ENCODE data around the gene CORO7. TPM values are rescaled to one million over a fixed set of nuclear protein-coding genes. Genes with fewer than 3 reads are reported as not detected.

Gene CORO7
- 122 and 370 TPM in 2 replicates for total RNA-seq
- 78.9 TPM for polyA plus RNA-seq (2012)

DNA sequence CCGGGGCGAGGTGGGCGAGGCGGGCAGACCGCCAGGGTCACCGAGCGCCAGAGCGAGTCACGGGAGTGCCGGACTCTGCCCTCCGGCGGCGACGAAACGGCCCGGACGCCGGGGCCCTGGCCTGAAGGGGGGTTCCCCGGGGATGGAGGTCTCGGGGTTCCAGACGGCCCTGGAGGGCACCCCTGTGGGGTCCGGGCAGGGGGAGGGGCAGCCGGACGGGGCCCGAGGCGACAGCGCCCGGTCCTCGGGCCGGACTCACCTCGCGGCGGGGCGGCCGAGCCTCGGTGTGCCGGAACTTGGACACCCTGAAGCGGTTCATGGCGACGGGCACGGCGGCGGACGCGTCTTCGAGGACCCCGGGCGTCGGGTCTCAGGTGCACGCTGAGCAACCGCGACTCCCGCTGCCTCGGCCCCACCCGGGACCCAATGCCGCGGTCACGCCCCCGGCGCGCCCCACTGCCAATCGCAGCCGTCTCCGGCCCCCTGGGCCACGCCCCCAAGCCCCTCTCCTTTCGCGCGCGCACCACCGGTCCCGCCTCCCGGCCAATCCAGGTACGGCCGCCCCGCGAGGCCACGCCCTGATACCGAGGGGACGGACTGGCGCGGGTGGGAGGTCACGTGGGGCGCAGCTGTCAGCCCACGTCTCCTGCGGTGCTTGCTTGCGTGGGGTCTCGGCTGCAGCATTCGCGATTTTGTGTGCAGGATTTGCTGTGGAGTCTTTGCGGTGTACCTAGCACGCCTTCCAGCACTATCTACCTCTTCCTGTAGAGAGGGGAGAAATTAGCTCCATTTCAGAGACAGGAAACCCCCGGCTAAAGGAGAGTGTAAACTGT is at the start of gene CORO7:
CORO7 (minus strand) TSS at position 397 of the 833 bp plus-strand sequence; CDS start at position 319, 78 bp downstream.
- DNase-seq (ENCODE audit: low read depth) = peak; percentile 96

GRCh38 chr16:4463522-4464163 is 47.2 kb upstream of the CORO7 start:
- DNase-seq (ENCODE audit: low read depth) = no peak

- peak; percentile 12 for DNase-seq (ENCODE audit: low read depth)
Measured at GRCh38 chr16:4461250-4462085, 45.1 kb upstream of the CORO7 start.

- DNase-seq (ENCODE audit: low read depth) = no peak
Measured at GRCh38 chr16:4460936-4461249, 44.5 kb upstream of the CORO7 start.

DNA sequence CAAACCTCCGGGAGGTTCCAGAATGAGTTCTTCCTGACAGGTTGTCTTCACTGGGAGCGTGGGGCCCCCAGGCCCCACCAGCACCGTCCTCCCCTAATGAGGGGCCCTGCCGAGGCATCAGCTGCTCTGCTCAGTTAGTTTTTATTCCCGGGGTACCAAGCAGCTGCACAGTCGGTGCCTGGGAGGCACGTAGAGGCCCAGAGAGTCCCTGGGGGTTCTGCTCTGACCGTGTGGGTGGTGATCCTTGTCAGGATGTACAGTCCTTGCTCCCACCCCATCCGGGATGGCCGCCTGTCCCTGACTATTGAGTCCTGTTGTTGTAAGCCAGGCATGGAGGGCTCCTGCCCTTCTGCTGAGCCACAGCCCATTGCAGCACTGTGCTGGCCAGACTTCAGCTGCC is 39.6 kb upstream of the CORO7 start:
- no peak for DNase-seq (ENCODE audit: low read depth)

DNA sequence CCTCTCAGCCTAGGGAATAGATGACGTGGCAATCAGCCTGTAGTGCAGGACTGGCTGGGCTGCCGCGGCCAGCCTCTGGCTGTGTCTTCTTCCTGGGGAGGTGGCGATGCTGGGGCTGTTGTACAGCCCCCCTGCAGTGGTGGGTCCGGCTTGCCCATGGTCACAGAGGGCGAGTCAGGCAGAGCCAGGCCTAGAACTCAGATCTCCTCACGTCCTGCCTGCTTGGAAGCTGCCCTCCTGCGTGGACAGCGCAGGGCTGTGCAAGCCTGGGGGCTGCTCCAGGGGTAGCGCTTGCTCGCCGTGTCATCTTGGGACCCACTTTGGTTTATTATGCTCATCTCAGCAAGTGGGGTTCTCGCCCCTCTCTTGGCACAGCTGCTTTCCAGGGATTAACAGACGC is 38.7 kb upstream of the CORO7 start:
- no peak for DNase-seq (ENCODE audit: low read depth)

DNA sequence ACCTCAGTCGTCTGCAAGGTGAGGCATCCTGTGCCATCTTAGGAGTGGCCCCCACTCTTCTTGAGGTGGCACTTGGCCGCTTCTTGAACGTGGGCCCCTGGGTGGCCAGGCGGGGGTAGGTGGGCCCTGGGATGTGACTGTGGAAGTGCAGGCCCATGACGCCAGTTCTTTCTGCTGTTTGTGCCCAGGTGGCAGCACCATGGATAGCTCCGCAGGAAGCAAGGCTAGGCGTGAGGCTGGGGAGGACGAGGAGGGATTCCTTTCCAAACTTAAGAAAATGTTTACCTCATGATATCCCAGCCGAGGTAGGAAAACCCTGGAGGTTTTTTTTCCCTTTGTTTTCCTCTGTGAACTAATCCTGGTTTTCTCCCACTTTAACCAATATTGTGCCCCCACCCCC is 38.2 kb upstream of the CORO7 start:
- DNase-seq (ENCODE audit: low read depth) = peak; percentile 43

DNA sequence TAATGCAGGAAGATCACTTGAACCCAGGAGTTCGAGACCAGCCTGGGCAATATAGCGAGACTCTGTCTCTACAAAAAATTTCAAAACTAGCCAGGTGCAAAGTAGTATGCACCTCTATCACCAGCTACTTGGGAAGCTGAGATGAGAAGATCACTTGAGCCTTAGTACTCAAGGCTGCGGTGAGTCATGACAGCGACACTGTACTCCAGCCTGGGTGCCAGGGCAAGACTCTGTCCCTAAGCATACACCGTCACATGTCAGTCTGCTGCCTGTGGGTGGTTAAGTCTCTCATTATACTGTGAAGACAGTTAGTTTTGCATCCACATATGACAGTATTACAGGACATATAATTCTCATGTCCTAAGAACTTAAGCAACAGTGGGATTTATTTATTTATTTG is 36.3 kb upstream of the CORO7 start:
- DNase-seq (ENCODE audit: low read depth) = no peak

GRCh38 chr16:4450931-4451519 is 34.6 kb upstream of the CORO7 start:
- DNase-seq (ENCODE audit: low read depth) = peak; percentile 79

DNA sequence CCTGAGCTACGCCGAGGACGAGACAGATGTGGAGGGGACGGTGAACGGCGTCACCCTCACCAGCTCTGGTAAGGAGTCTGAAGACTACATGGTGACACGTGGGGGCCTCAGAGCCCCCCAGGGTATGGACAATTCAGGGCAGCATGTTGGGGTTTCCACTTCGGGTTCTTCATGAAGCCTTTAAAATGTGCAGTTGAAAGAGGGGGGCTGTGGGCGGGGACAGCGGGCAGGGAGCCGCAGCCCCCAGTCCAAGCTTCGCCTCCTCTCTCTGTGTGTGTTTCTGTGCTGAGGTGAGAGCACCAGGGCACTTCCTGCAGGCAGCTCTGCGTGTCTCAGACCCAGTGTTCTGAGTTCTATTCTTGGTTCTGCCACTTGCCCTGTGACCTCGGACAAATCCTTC is 34.0 kb upstream of the CORO7 start:
- no peak for DNase-seq (ENCODE audit: low read depth)

- DNase-seq (ENCODE audit: low read depth) = no peak
Measured at GRCh38 chr16:4443986-4444385, 27.6 kb upstream of the CORO7 start.

GRCh38 chr16:4443271-4443670 is 26.9 kb upstream of the CORO7 start:
- no peak for DNase-seq (ENCODE audit: low read depth)

- DNase-seq (ENCODE audit: low read depth) = no peak
Measured at GRCh38 chr16:4442371-4442770, 26.0 kb upstream of the CORO7 start.

GRCh38 chr16:4437366-4437765 is 21.0 kb upstream of the CORO7 start:
- no peak for DNase-seq (ENCODE audit: low read depth)

- peak; percentile 34 for DNase-seq (ENCODE audit: low read depth)
Measured at GRCh38 chr16:4435337-4436067, 19.1 kb upstream of the CORO7 start.

GRCh38 chr16:4433914-4434787 is 17.8 kb upstream of the CORO7 start:
- no peak for DNase-seq (ENCODE audit: low read depth)

DNA sequence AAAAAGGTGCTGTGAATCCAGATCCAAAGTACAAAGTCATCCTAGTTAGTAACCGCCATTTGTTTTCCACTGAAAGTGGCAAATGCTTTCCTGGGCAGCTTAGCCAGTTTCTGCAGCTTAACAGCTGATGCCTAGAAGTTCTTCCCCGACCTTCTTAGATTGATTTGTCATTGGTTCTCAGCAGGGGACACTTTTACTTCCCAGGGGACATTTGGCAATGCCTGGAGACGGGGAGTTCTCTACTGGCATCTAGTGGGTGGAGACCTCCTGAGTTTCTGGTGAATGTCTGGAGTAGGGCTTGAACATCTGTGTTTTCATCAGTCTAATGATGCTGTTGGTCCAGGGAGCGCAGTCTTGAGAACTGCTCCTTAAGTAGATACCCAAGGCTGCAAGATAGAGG is 16.8 kb upstream of the CORO7 start:
- peak; percentile 11 for DNase-seq (ENCODE audit: low read depth)

GRCh38 chr16:4431023-4431422 is 14.6 kb upstream of the CORO7 start:
- DNase-seq (ENCODE audit: low read depth) = no peak

DNA sequence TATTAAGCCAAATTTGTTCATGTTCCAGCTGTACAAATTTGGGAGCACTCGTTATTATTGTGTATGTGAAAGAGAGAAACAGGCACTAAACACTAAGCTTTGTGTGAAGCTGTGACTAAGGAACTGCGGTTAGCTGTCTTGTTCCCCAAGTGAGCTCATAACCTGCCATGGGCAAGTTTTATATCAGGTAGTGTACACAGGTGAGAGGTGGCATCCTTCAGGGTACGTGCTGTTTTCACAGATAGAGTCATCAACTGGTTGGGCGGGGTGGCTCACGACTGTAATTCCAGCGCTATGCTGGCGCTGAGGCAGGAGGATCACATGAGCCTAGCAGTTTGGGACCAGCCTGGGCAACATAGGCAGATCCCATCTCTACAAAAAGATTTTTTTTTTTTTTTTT is 12.1 kb upstream of the CORO7 start:
- DNase-seq (ENCODE audit: low read depth) = no peak

Measured in myocyte (in vitro differentiated cells).